HepG2 (cell line): ENCODE results near the gene ABHD17B. TPM values are rescaled to one million over a fixed set of nuclear protein-coding genes. Genes with fewer than 3 reads are reported as not detected.

Source experiments
- NFKBIZ ChIP-seq: IDR thresholded peaks from 2 replicates; pipeline ENCODE4 v1.6.1; 2018; ENCODE audit warnings: missing genetic modification reagents, missing compliant biosample characterization
- SIN3B ChIP-seq: fragments of 150-350 bp; IDR thresholded peaks from 2 replicates; pipeline ENCODE4 v1.6.1; 2014; ENCODE audit warnings: low read length
- SMAD3 ChIP-seq: sonication (generic); formaldehyde crosslinking; IDR thresholded peaks from 2 replicates; pipeline ENCODE4 v1.4.0; 2020; ENCODE audit warnings: missing genetic modification reagents
- SP140L ChIP-seq: sonication (generic); formaldehyde crosslinking; IDR thresholded peaks from 2 replicates; pipeline ENCODE4 v1.4.0; 2020; ENCODE audit warnings: missing genetic modification reagents, borderline replicate concordance
- SP2 ChIP-seq: sonication (generic); formaldehyde crosslinking; IDR thresholded peaks from 2 replicates; pipeline ENCODE4 v1.5.1; 2020; ENCODE audit warnings: mild to moderate bottlenecking, missing genetic modification reagents
- TCF7 ChIP-seq: sonication (generic); IDR thresholded peaks from 2 replicates; pipeline ENCODE4 v1.6.1; 2016; ENCODE audit warnings: antibody characterized with exemption, low read depth
- ZNF432 ChIP-seq: sonication (generic); formaldehyde crosslinking; IDR thresholded peaks from 2 replicates; pipeline ENCODE4 v1.5.0; 2020; ENCODE audit warnings: missing genetic modification reagents, mild to moderate bottlenecking, borderline replicate concordance
- ZSCAN12 ChIP-seq: sonication (generic); formaldehyde crosslinking; IDR thresholded peaks from 2 replicates; pipeline ENCODE4 v1.9.0; 2021; ENCODE audit warnings: mild to moderate bottlenecking, missing genetic modification reagents
- ZZZ3 ChIP-seq: sonication (generic); formaldehyde crosslinking; IDR thresholded peaks from 2 replicates; pipeline ENCODE4 v1.4.0; 2020; ENCODE audit warnings: missing genetic modification reagents, mild to moderate bottlenecking, borderline replicate concordance
- polyA plus RNA-seq, 8 experiments: library from polyadenylated mRNA; depleted of rRNA in 3 of 8; stranded (reverse) in 7 of 8; unstranded in 1 of 8; fragments of >200 nt; fragmentation: Illumina TruSeq in 4 of 8; extraction: Trizol in 4 of 8; gene quantifications; 2 replicates each; pipeline versions ENCODE4 v1.2.1 to v1.2.3, GENCODE V29; 2011 to 2016; ENCODE audit warnings: low read depth in 4 of 8, missing spikeins in 1 of 8, mixed read lengths in 1 of 8; ENCODE audit not compliant: insufficient read depth in 1 of 8
- total RNA-seq, 5 experiments: library from RNA; depleted of rRNA; stranded (reverse); fragments of >200 nt; fragmentation: Illumina TruSeq; extraction: Trizol; gene quantifications; 2 replicates each; pipeline ENCODE4 v1.2.3, GENCODE V29; 2016; ENCODE audit warnings: low read depth in 1 of 5
- TF ChIP-seq, protein P1 (sequence below): sonication (generic); formaldehyde crosslinking; IDR thresholded peaks from 2 replicates; pipeline ENCODE4 v1.8.0; 2022; ENCODE audit warnings: missing genetic modification reagents, mild to moderate bottlenecking, moderate library complexity, borderline replicate concordance
- TF ChIP-seq, protein P2 (sequence below): sonication (generic); formaldehyde crosslinking; IDR thresholded peaks from 2 replicates; pipeline ENCODE4 v1.4.0; 2020; ENCODE audit warnings: mild to moderate bottlenecking, low read depth, missing genetic modification reagents
- TF ChIP-seq, protein P3 (sequence below): sonication (generic); formaldehyde crosslinking; IDR thresholded peaks from 2 replicates; pipeline ENCODE4 v1.4.0; 2020; ENCODE audit warnings: missing genetic modification reagents
- TF ChIP-seq, protein P4 (sequence below): IDR thresholded peaks from 2 replicates; pipeline ENCODE4 v1.6.1; 2012; ENCODE audit warnings: low read length, improper control_type of control experiment

Gene ABHD17B
- total and polyA plus RNA-seq, 2 of the 13 experiments (the other 11 are each of a cell fraction or from before 2014, with no cell fraction given) = 11.3 to 22.0 TPM

DNA sequence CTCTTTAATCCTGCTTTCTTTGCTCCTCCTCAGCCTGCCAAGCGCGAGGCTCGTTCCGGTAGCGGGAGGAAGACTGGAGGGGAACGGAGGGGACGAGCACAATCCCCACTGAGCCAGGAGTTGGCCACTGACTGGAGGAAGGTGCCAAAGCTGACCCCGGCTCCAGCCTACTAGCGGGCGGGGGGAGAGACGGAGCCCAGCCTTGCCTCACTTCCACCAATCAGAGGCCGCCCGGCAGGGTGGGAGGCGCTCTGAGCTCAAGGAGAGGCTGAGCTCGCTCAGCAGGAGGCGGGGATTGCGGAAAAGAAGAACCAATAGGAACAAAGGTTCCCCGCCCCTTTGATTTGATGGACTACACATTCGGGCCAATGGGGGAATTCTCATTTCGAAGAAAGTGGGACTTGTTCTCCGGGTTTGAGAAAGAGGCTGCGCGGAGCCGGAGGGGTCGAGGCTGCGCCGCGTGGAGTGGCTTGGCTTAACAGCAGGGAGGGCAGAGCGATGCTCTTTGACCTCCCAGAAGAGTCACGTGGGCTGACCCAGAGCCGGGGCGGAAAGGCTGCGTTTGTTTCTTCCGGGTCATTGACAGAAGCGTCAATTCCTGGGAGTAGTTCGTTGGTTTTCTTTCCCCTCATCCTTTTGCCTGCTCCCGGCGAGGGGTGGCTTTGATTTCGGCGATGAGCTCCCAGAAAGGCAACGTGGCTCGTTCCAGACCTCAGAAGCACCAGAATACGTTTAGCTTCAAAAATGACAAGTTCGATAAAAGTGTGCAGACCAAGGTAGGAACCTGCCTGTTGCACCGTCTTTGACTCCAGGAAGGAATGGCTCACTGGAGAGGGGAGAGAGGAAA, at the start of gene ABHD17B, which contains the start of gene C9orf85 (continued):
- TF ChIP-seq ZNF432 (CRISPR knock-in tag) = no peak
- TF ChIP-seq SP140L (CRISPR knock-in tag) = no peak
- peak; percentile 93 for TF ChIP-seq SP2 (CRISPR knock-in tag)
- TF ChIP-seq TCF7 = no peak
- TF ChIP-seq, protein P1, sequence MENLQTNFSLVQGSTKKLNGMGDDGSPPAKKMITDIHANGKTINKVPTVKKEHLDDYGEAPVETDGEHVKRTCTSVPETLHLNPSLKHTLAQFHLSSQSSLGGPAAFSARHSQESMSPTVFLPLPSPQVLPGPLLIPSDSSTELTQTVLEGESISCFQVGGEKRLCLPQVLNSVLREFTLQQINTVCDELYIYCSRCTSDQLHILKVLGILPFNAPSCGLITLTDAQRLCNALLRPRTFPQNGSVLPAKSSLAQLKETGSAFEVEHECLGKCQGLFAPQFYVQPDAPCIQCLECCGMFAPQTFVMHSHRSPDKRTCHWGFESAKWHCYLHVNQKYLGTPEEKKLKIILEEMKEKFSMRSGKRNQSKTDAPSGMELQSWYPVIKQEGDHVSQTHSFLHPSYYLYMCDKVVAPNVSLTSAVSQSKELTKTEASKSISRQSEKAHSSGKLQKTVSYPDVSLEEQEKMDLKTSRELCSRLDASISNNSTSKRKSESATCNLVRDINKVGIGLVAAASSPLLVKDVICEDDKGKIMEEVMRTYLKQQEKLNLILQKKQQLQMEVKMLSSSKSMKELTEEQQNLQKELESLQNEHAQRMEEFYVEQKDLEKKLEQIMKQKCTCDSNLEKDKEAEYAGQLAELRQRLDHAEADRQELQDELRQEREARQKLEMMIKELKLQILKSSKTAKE (CRISPR knock-in tag) = no peak
- no peak for TF ChIP-seq SIN3B
- TF ChIP-seq, protein P2, sequence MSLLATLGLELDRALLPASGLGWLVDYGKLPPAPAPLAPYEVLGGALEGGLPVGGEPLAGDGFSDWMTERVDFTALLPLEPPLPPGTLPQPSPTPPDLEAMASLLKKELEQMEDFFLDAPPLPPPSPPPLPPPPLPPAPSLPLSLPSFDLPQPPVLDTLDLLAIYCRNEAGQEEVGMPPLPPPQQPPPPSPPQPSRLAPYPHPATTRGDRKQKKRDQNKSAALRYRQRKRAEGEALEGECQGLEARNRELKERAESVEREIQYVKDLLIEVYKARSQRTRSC = peak; percentile 54; the same call in 1 of the 2 replicates
- TF ChIP-seq, protein P3, sequence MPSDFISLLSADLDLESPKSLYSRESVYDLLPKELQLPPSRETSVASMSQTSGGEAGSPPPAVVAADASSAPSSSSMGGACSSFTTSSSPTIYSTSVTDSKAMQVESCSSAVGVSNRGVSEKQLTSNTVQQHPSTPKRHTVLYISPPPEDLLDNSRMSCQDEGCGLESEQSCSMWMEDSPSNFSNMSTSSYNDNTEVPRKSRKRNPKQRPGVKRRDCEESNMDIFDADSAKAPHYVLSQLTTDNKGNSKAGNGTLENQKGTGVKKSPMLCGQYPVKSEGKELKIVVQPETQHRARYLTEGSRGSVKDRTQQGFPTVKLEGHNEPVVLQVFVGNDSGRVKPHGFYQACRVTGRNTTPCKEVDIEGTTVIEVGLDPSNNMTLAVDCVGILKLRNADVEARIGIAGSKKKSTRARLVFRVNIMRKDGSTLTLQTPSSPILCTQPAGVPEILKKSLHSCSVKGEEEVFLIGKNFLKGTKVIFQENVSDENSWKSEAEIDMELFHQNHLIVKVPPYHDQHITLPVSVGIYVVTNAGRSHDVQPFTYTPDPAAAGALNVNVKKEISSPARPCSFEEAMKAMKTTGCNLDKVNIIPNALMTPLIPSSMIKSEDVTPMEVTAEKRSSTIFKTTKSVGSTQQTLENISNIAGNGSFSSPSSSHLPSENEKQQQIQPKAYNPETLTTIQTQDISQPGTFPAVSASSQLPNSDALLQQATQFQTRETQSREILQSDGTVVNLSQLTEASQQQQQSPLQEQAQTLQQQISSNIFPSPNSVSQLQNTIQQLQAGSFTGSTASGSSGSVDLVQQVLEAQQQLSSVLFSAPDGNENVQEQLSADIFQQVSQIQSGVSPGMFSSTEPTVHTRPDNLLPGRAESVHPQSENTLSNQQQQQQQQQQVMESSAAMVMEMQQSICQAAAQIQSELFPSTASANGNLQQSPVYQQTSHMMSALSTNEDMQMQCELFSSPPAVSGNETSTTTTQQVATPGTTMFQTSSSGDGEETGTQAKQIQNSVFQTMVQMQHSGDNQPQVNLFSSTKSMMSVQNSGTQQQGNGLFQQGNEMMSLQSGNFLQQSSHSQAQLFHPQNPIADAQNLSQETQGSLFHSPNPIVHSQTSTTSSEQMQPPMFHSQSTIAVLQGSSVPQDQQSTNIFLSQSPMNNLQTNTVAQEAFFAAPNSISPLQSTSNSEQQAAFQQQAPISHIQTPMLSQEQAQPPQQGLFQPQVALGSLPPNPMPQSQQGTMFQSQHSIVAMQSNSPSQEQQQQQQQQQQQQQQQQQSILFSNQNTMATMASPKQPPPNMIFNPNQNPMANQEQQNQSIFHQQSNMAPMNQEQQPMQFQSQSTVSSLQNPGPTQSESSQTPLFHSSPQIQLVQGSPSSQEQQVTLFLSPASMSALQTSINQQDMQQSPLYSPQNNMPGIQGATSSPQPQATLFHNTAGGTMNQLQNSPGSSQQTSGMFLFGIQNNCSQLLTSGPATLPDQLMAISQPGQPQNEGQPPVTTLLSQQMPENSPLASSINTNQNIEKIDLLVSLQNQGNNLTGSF (CRISPR knock-in tag) = no peak; the same call in 1 of the 2 replicates
- TF ChIP-seq SMAD3 (CRISPR knock-in tag) = peak; percentile 44; the same call in 1 of the 2 replicates
- TF ChIP-seq, protein P4, sequence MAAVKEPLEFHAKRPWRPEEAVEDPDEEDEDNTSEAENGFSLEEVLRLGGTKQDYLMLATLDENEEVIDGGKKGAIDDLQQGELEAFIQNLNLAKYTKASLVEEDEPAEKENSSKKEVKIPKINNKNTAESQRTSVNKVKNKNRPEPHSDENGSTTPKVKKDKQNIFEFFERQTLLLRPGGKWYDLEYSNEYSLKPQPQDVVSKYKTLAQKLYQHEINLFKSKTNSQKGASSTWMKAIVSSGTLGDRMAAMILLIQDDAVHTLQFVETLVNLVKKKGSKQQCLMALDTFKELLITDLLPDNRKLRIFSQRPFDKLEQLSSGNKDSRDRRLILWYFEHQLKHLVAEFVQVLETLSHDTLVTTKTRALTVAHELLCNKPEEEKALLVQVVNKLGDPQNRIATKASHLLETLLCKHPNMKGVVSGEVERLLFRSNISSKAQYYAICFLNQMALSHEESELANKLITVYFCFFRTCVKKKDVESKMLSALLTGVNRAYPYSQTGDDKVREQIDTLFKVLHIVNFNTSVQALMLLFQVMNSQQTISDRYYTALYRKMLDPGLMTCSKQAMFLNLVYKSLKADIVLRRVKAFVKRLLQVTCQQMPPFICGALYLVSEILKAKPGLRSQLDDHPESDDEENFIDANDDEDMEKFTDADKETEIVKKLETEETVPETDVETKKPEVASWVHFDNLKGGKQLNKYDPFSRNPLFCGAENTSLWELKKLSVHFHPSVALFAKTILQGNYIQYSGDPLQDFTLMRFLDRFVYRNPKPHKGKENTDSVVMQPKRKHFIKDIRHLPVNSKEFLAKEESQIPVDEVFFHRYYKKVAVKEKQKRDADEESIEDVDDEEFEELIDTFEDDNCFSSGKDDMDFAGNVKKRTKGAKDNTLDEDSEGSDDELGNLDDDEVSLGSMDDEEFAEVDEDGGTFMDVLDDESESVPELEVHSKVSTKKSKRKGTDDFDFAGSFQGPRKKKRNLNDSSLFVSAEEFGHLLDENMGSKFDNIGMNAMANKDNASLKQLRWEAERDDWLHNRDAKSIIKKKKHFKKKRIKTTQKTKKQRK = peak; percentile 64
- TF ChIP-seq ZZZ3 = no peak
- no peak for TF ChIP-seq ZSCAN12 (CRISPR knock-in tag)
- TF ChIP-seq NFKBIZ (CRISPR knock-in tag) = peak; percentile 53
